Measurements from ENCODE around the gene UGT3A1.
A peak's percentile ranks its signal among the peaks of the same experiment; 100 is the strongest.
"Not testable (repeated sequence)": the region's sequence is repeated elsewhere in the genome, so short reads cannot be mapped to it uniquely, and the experiment has no call there.

Gene UGT3A1

DNA sequence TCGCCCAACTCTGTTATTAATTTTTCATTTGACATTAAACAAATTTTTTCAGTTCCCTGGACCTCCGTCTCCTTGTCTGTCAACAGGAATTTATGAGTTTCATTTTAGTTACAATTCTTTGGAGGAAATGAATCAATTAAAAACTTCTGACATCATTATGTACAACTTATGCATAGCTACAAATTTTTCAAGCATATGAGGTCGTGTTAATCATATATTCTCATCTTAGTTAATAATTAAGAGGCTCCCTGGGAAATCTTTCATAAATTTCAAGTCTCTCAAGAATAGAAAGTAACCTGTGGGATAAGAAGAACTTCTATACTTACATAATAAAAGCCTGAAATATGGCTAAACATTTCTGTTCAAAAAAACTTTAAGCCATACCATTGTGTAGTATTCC lies 3.4 kb downstream of the UGT3A1 start:
- no peak for DNase-seq

DNA sequence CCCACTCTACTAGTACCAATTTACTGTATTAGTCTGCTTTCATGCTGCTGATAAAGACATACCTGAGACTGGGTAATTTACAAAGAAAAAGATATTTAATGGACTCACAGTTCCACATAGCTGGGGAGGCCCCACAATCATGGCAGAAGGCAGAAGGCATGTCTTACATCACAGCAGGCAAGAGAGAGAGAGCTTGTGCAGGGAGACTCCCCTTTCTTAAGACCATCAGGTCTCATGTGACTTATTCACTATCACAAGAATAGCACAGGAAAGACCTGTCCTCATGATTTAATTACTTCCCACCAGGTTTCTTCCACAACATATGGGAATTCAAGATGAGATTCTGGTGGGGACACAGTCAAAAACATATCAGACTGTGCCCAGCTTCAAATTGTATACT lies 11.5 kb downstream of the UGT3A1 start:
- no peak for DNase-seq

DNA sequence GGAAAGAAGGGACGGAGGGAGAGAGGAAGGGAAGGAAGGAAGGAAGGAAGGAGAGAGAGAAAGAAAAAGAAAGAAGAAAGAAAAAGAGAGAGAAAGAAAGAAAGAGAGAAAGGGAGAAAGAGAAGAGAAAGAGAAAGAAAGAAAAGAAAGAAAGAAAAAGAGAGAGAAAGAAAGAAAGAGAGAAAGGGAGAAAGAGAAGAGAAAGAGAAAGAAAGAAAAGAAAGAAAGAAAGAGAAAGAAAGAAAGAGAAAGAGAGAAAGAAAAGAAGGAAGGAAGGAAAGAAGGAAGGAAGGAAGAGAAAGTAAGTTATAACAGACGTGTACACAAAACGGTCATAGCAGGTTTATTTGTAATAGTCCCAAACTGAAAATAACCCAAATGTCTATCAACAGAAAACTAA lies 14.3 kb downstream of the UGT3A1 start:
- not testable (repeated sequence) for DNase-seq

DNA sequence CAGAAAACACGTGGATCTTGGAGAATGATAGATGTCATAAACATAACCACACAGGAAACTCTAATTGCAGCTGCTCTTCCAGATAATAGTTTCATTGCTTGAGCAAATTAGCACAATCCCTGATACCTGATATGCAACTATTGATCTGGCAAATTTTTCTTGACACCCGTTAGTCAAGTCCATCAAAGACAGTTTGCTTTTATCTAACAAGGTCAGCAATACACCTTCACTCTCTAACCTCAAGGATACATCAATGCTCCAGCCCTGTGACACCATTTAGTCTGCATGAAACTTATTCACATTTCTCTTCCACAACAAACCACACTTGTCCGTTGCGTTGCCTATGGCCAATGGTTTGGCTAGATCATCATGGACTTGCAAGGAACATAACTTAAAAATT lies 16.6 kb downstream of the UGT3A1 start:
- no peak for DNase-seq

DNA sequence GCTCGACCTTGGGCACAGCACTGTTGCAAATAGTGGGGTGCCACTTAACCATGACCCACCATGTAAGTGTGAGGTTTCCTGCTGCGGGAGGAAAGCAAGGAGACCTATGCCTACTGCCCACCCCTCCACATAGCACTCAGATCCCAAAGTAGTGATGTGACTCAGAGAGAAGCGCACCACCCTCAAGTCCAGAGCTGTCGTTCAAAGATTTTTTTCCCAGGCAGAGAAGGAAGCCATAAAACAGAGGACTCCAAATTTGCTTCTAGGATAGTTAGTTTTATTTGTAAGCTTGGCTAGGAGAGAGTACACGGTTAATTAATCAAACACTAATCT lies 19.3 kb downstream of the UGT3A1 start:
- DNase-seq, result no peak

DNA sequence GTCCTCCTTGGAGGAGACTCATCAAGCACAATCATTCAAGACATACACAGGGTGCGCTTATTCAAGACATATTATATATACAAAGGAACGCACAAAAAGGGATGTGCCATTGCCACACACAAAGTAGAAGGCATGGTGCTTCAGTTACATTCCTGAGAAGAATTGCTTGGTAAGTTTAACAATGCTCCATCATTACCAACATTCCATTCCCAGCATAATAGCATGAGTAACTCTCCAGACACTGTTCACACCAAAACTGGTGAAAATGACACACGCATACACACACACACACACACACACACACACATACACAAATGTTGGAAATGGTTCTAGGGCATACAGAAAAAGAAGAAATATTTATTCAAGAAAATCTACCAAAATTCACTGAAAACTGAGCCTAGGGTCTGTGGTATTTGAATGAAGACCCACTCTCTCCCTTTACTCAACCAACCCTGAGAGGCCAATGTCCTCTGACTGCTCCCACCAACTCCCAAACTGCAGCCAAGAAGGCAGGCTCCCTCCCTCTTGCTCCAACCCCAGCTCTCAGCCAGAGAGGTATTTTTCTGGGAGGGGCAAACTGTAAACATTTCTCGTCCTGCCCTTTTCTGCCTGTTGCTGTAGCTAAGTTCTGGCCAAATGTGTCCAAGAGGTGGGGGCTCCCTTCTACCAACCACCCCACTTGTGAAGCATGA lies 19.9 kb downstream of the UGT3A1 start:
- DNase-seq, result peak; percentile 23

DNA sequence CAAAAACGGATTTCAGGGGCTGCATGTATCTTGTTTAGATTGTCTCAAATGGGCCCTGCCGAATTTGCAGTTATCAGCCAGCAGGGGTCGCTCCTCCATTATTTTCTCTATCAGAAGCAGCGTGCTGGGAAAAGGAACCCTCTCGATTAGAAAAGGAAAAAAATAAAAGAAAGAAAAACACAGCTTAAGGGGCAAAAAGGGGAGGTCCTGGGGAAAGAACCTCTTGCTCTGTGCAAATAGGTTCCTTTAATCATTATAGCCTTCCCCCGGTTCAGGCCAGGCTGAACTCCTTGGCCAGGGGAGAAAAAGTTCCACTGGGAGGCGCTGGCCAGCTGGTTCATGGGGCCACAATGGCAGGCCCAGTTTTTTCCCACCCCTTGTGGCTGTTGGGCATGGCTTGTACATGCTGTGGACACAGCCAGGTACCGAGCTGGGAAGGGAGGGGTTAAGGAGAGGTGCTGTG lies 27.8 kb downstream of the UGT3A1 start:
- no peak for DNase-seq

DNA sequence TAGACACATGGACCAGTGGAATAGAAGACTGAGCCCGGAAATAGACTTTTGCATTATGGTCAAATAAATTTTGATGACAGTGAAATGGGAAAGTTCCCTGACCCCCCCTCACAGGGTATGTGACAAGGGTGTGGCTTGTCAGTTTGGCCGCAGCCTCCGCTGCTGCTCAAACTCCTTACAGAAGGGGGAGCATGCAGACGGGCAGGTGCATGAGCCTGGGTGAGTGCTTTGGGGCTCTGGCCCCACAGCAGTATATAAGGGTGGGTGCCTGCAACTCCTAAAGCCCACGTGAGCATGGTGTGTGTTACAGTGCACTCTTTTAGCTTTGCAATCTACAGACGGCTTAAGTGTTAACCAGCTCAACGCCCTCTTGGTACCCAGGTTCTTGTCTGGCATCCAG lies 30.9 kb downstream of the UGT3A1 start:
- DNase-seq, result no peak

DNA sequence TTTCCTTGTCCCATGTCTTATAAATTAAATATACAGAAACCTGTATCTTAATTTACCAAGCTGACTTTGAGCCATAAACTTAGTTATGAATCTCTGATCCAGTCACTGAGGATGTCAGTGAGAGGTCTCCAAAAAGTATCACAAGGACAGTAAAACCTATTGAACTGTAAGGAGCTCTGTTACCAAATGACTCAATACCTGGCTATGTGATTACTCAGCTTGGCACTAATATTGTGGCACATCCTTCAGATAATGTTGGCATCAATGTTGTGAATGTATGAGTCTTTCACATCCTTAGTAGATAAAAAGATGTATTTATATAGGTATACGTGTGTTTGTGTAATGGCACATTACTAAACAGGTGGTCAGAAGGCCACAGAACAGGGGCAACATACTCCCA lies 34.8 kb downstream of the UGT3A1 start:
- DNase-seq, result no peak

DNA sequence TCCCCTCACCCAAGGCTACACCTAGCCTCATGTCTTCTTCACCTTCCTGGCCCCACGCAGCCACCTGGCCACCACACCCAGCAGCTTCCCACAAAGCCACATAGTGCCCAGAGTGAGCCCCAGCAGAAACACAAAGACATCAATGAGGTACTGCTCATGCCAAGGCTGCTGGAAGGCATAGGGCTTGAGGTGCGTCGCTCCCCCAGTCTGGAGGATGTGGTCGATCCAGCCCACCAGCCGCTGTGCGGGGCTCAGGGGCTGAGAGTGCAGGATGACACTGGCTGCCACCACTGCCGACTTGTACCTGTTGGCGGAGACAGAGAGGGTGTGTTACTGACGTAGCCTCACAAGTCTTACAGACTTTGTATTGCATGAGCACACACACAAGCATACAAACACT lies 37.0 kb downstream of the UGT3A1 start:
- DNase-seq, result no peak

DNA sequence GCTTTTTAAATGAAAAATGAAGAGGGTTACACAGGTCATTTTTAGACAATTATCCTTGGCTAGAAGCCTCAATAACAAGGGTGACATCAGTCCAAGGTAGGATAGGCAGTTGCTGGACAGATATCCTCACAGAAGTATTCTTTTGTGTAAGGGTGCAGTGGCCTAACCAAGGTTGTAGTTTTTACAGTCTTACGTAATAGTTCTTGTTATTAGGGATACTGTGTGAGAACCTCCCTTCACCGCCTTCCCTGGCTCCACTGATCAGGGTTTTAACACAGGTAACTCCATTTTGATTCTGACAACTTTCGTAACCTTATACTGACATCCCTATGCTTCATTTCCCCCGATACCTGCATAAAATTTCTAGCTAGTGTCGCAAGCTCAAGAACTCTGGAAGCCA lies 44.1 kb downstream of the UGT3A1 start:
- no peak for DNase-seq

DNA sequence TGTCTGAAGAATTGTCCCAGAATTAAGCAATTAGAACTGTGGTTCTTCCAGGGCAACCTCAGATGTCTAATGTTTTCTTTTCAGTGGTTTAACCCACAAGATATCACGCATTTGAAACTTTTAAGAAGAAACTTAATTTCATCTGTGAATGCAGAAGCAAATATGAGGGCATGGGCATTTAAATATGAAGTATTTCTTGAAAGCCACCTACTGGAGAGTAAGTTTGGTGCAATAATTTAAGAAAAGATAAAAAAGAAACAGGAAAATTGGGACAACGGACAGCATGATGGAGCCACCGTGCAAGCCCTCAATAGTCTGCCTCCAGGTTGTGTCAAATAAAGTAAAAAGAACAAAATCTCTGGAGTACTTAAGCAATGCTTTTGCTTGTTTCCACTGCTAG lies 51.6 kb downstream of the UGT3A1 start:
- DNase-seq, result no peak

DNA sequence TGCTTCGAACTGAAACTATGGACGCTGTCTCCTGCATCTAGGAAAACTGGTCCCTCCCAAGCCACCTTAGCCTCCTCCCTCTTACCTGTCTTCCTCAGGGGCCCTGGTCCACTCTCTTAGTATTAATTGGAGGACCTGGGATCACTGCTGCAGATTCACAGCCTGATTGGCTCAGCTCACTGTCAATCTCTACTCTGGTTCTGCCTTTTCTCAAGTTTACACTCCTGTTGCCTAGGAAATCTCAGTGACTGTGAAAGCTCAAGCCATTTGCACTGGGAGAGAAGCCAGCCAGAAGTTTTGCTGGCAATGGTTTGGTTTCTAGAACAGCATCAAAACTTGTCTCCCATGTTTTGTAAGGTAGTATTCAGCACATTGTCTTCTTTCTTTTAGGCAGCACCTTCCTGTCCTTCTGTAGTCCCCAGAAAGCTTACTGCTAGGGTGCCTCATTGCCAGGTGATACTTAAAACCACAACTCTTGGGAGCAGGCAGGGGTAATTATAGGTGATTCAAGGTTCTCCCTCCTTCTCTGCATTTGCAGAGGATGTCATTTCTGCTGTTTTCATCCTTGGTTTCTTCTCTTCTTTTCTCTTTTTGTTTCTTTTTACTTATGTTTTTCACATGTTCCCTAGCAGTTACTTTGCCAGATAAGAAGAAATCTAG lies 52.5 kb downstream of the UGT3A1 start, which contains the start of gene CAPSL:
CAPSL (minus strand) TSS at position 55 of the 660 bp plus-strand sequence. CDS start 17,502 bp downstream, outside the sequence.
- DNase-seq, result peak; percentile 56

DNA sequence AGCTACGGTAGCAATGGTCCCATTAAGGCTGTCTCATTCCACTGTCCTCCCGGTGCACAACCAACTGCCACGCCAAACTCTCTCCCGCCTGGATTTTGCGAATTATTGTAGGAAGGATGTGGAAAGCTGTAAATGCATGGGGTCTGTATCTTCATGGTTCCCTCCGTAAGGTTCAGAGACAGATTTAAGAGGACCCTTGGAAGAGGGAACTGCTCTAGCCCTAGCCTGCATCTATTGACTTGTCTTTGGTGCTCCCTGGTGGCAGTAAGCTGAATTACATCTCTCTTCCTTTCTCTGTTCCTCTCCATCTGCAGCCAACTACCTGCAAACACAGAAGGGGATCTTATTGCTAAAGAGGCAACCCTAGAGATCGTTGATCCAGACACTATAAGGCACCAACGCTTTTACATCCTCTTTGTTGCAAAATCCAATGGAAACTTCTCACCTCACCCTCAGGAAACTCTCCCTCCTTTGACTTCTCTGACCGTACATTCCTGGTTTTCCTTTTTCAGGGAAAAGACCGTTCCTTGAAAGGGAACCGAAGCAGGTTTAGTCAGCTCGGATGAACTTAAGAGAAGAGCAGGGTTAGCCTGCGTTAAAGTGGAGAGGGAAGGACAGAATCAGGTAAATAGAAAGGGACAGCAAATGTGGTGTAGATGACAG lies 64.7 kb downstream of the UGT3A1 start:
- peak; percentile 52 for DNase-seq

DNA sequence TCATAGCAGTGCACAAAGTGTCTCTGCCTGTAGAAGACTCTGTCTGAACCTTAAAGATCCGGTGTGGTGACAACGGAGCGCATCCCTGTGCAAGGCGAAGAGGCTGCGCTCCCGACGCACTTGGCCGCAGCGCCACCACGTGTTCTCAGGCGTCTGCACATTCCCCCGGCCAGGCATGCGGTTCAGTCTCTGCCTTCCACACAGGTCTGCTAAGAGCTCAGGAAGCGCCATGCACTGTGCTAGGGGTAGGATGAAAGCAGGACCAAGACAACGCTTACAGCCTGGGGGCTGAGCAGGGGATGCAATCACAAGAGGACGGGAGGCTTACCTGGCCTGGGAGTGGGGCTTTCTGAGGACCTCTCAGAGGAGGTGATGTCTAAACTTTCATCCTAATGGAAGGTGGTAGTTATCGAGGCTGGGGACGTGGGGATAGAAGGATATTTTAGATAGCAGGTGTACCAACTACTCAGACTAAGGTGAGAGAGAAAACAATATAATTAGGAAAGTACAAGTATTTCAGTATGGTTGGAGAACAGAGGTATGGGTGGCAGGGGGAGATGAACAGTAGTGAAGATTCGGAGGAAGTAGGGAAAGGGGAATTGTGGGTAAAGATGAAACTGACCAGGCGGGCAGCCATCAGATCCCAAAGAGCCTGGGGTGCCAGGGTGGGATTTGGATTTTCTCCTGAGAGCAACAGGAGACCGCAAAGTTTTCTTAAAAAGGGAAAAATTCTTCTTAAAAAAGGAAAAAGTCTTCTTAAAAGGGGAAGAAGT lies 66.1 kb downstream of the UGT3A1 start:
- DNase-seq, result peak; percentile 74

DNA sequence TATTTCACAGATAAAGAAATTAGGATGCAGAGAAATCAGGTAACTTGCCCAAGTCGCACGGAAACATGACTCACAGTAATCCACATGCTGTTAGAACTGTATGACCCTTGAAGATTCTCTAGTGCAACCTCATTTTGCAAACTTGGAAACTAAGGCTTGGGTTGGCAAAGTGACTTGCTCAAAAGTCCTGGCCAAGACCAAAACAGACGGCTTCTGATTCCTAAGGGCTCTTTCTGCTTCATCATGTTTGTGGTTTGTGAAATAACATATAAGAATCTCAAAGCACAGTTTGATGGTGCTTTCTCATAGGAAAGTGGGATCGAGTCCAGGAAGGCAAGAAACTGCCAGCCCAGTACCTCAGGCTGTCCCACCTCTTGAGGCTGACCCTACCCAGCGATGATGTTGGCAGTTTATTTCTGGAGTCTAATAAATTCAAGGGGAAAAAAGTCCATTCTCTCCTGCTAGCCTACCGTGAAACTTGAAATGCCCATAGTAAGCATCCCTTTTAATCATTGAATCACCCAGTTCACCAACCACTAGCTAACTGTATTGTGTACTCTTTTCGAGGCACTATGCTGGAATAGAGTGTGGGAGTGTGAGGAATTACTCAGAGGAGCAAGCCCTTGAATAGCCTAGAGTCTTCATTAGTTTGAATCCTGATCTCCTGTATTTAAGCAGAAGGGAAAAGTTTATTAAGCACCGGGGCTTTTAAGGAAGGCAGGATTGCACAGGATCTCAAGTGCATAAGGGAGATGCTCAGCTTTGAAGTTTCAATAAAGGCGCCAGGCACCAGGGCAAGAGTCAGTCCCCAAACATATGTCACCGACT lies 66.9 kb downstream of the UGT3A1 start:
- peak; percentile 83 for DNase-seq

DNA sequence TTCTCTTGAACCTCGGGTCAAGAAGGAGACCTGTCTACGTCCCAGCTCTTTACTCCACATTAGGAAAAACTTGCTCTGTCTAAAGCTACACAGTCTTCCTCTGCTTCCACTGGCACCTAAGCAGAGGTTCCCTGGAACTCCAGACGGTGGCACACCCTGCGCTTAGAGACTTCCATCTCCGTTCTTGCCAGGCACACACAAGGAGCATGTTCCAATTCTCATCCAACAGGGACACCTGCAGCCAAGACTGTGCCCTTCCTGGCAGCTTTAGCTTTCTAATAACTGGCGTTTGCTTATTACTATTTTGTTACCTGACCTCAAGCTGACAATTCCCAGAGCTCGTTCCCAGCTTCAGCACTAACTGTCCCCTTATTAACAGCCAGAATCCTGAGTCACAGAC lies 68.7 kb downstream of the UGT3A1 start:
- DNase-seq, result no peak

DNA sequence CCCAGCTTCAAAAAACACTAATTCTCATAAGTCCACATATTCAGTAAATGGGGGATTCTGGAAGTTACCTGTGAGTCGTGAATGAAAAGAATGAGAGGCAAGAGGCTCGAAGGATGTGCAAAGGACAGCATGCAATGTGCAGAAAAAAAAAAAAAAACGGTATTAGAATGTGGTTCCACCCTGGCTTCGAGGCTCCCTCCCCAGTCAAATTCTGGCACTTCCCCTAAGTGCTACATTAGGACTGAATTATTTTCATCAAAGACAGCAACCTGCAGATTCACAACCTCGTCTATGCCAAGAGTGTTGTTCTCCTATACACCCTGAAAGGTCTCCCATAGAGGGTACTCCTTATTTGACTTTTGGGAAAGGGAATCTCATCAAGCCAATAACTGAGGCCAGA lies 69.3 kb downstream of the UGT3A1 start:
- no peak for DNase-seq

DNA sequence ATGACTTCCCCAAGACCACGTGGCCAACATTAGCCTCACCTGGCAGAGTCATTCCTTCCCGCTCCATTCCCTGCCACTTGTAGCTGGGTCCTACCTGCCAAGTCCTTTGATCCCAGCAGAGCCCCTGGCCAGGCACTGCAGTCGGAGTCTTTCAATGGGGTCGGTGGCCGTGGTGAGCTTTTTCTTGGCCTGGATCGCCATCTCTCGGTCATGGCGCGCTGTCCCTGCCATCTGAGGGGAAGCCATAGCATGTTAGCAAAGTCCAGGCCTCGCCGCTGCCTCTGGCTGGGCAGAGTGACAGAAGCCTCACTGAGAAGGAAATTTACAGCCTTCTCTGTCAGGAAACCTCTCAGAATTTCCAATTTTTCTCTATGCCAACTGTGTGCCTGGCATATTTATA lies 70.3 kb downstream of the UGT3A1 start:
- DNase-seq, result peak; percentile 19

DNA sequence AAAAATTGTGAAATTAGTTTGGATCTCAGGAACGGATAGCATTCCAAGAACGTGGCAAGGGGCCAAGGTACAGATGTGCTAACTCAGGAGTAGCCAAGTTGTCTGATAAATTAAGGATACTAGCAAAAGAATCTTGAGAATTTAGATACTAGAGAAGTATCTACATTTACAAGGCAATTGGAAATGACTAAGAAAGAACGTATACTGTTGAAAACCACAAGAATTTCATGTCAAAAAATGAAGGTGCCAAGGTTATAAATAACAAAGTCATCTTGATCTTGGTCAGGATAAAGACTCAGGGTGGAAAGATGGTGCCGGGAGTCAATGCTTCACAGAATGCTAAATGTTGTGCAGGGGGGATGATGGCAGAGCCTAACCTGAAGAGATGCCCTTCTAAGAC lies 72.0 kb downstream of the UGT3A1 start:
- peak; percentile 99 for DNase-seq

DNA sequence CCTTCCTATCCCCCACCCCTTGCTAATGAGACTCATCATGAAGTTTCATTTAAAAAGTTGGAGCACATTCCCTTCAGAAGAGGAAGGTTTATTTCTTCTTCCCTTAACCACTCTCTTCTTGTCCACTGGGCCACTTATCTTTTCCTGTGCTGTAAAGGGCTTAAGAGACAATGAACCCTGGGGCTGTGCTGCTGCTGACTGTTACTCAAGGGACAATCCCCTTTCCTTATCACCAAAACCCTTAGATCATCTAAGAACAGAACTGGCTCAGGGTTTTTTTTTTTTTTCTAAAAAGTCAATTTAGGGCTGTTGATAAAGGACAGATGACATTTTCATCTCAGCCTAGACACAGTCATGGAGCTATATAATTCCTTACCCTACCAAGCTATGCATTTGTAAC lies 82.4 kb downstream of the UGT3A1 start:
- DNase-seq, result no peak

DNA sequence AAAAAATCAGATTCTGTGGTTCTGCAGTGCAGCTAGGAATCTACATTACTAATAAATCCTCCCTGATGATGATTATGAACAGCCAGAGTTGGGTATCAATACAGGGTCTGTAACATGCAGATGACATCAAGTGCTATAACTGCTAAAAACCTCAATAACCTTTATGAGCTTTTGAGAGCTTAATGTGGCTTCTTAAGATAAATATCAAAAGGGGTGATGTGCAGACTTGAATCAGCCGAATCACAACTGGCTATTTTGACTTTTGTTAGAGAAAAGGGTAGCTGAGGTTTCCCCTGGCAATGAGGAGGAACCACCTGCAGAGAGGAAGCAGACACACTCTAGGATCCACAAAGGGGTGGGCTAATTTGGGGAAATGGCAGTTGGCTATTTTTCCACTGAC lies 83.0 kb downstream of the UGT3A1 start:
- peak; percentile 65 for DNase-seq
